GM18951 (cell line): ENCODE measurements around the gene WIPI1.

Source experiments
- POLR2A ChIP-seq: IDR thresholded peaks from 4 replicates; pipeline ENCODE4 v1.6.1; 2011; ENCODE audit warnings: mild to moderate bottlenecking; ENCODE audit not compliant: insufficient read length, insufficient read depth; ENCODE audit errors: extremely low read depth
- in situ Hi-C: fragments of 300-500 bp; cut with MboI; formaldehyde crosslinking; loops from one replicate; pipeline ENCODE4 v1.12.0; 2022; ENCODE audit warnings: low sequenced_read_pairs, mixed read lengths, inconsistent platforms; ENCODE audit not compliant: unreplicated experiment

WIPI1 gene

DNA sequence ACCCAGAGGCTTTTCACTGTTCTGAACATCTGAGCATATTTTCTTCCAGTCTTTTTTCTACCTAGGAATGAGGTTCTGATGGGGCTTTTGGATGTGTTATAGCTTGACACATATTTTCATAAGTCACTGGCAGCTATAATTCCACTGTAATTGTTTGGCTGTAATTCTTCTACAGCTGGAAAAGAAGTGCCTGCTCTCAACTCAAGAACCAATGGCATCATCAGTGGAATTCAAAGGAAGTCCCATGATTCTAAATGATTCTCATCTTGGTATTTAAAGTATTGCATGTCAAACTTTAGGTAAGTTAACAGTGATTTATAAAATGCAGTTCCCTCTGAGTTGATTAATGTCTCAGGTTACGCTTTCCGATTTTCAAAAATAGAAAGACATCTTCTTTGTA, 16.8 kb downstream of the WIPI1 start:
- in situ Hi-C loops, result no loop called here
- no peak for TF ChIP-seq POLR2A

DNA sequence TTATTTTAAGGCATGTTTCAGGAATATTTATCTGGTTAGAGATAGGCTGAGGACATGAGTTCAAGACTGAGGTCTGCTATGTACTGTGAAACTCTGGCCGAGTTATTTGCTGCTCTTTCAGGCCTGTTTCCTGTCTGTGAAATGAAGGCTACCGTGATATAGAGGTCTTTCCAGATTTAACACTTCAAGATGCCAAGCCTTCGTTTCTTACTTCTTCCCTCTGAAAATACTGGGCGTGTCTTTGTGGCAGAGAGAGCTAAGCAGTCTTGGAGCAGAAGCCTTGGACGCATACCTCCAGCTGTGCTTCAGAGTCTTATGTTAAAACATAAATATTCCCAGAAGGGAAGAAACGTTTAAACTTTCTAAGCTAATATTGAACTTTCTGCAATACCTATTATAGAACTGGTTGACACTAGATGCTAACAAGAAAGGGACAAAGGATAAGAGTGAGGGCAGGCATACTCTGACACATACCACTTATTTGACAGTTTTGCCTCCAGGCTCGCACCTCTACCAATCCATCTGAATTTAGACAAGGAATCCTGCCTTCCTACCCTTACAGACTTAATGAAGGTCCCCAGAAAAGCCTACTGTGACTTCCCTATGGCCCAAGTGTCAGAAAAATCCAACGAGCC, 17.5 kb downstream of the WIPI1 start:
- in situ Hi-C loops, result loop anchor here (10.0 kb wide), 1 partner anchor 175 kb away; no protein-coding TSS in a partner anchor
- no peak for TF ChIP-seq POLR2A

DNA sequence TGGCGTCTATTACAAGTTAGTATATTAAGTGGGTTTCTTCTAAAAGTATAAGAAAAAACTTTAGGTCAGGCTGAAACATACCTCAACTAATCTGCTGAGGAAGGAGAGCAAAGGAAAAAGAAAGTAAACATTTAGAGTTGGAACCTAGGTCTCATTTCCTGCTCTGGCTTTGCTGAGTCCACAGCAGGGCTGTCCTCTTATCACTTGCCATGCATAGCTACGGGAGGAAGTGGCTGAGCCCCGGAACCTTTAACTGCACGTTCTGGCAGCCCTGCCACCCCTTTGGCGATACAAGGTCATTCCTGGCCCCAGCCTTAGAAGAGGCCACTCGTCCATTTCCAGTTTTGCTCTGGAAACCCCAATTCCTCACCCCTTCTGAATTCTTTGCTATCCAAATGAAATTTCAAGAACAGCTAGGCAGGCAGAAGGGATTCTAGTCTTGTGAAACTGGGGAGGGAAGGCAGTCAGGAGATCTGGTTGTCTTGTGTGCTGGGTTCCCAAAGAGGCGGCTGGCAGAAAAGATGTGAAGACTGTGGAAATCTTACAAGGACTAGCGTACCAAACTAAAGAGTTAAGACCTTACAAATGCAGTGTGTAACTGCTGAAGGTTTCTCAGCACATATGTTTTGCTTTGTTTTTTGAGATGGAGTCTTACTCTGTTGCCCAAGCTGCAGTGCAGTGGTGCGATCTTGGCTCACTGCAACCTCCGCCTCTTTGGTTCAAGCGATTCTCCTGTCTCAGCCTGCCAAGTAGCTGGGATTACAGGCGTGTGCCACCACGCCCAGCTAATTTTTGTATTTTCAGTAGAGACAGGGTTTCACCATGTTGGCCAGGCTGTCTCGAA, 19.1 kb downstream of the WIPI1 start:
- peak; percentile 33 for TF ChIP-seq POLR2A
- in situ Hi-C loops, result loop anchor here (10.0 kb wide), 1 partner anchor 173 kb away; no protein-coding TSS in a partner anchor

DNA sequence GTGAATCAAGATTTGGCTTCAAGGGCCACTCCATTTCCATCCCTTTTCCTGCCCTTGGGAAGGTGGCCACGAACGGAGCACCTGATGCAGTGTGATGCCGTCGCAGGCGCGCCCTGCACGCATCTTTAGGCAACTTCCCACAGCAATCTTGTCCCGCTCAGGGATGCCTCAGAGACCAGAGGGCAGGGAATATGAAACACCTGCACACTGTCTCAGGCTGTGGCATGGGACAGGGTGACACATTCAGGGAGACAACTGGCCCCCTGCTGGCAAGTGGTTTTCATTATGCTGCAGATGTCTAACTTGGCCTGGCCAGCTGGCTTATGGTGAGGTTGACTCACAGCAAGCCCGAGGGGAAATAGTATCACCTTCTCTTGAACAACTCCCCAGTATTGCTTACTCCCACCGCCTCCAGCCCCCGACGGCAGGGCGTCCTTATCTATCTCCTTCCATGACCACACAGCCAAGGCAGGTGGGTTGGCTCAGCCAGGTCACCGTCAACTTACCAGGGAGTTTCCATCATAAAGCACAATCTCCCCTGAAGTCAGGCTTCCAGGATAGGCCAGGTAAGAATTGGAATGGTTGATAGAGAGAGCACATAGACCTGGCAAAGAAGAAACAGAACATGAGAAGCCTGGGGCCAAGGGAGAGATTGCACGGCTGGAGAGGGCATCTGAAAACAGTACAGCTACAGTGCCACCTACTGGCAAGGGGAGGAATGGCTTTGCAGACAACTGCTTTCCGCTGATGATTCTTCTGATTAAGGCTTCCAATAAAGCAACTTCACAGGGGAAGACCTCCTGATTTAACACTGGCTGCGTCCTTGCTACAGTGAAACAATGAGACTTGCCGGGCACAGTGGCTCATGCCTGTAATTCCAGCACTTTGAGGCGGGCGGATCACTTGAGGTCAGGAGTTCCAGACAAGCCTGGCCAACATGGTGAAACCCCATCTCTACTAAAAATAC, 21.1 kb downstream of the WIPI1 start:
- in situ Hi-C loops, result loop anchor here (10.0 kb wide), 1 partner anchor 171 kb away; no protein-coding TSS in a partner anchor

DNA sequence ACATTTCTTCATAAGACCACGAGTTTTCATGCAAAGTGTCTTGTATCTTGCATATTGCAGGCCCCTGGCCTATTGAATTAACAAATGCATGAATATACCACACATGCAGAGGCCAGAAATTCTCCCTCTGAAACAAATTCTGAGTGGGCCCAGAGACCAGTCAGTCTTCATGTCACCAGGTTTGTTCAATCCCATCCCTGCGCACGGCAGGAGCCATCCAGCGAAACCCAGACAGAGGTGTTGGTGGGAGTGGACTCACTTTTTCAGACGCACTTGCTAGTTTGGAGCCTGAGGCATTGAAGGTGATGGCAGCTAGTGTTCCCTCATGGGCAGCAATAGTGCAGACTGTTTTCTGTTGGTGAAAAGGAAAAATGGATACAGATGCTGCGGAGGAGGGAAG, 21.9 kb downstream of the WIPI1 start:
- in situ Hi-C loops, result loop anchor here (10.0 kb wide), 1 partner anchor 171 kb away; no protein-coding TSS in a partner anchor
- TF ChIP-seq POLR2A, result no peak

More for the DNA sequence above, 21.1 kb downstream of the WIPI1 start:
- TF ChIP-seq POLR2A, result no peak

- no peak for TF ChIP-seq POLR2A
- in situ Hi-C loops, result loop anchor here (10.0 kb wide), 1 partner anchor 169 kb away; no protein-coding TSS in a partner anchor
These were observed 23.3 kb downstream of the WIPI1 start for GRCh38 chr17:68433911-68434508.

DNA sequence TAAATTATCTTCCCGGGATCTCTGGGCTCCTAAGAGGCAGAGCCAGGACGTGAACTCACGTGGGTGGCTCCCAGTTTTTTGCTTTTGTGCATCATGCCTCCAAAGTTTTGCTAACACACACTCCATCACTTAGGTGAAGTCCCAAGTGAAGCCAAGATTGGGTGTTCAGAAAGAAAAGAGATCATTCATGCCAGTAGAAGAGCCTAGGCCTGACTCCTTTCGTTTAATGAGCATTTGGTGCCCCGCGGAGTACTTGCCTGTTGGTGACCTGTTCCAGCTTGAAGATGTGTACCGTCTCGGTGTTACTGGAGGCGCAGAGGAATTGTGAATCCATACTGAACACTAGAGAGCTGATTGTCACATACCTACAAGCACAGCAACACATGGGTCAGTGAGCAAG, 24.1 kb downstream of the WIPI1 start:
- no peak for TF ChIP-seq POLR2A
- in situ Hi-C loops, result loop anchor here (10.0 kb wide), 1 partner anchor 168 kb away; no protein-coding TSS in a partner anchor

DNA sequence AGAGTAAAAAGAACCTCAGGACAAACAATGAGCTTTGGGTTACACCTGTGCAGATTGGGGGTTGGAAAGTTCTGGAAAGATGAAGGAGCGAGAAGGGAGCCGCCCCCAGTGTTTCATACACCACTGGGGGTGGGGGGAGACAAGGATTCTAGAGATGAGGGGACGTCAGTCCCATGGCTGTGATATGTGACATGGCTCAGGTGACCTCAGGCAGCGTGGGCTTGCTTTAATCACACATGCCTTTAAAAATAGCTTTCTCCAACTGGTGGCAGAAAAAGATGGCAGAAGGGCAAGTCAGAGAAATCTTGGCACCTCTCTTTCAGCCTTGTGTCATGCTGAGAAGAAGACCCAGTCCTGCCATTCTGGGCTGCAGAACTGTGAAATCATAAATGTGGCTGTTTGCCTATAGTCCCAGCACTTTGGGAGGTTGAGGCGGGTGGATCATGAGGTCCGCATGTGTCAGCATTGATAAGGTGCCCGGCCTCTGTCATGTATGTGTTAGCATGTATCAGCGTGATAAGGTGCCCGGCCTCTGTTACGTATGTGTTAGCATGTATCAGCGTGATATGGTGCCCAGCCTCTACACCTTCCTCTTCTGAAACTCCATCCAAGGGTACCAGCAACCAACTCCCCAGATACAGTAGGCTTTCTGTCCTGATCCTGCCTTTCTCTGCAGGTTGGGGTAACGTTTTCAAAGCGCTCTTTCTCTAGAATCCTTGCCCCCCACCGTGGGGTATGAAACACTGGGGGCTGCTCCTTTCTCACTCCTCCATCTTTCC, 25.0 kb downstream of the WIPI1 start:
- in situ Hi-C loops, result loop anchor here (10.0 kb wide), 1 partner anchor 167 kb away; no protein-coding TSS in a partner anchor
- TF ChIP-seq POLR2A, result no peak

DNA sequence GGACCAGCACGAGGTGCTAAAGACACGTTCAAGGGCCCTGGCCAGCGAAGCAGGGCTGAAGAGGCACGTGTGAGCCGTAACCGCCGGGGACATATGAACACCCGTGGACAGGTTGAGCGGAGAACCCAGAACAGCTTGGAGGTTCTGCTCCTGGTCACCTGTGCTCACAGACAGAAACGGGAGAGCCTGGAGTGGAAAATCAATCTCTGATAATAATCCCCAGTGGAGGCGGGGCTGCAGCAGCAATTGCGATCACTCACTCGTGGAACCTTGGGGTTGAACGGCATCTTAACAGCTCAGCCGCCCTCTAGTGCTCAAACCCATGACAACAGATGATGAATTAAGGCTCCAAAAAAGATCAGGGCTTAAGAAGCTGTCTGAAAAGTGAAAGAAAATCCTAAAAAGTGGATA, 25.6 kb downstream of the WIPI1 start:
- in situ Hi-C loops, result loop anchor here (10.0 kb wide), 1 partner anchor 167 kb away; no protein-coding TSS in a partner anchor

DNA sequence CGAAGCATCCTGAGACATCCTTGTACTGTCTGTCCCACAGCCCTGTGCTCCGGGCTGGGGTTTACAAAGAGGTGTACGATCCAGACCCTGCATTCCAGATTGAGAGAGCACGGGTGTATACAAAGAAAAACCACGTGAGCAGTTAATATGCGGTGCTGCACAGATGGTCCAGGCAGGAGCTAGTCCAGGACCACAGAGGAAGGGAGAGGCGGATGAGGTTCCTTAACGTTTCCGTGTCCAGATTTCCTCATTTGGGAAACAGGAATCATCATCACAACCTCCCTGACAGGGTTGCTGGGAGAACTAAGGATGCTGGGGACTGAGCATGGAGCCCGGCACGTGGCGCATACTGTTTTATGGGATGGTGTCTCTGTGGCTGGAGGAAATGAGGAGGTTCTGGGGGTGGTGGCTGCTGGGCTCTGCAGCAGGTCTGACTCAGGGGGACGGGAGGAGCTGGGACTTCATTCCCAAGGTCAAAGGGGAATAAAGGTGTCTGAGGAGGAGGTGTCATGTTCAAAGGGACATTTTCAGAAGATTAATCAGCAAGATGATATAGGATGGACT, 26.2 kb downstream of the WIPI1 start:
- in situ Hi-C loops, result loop anchor here (10.0 kb wide), 1 partner anchor 166 kb away; no protein-coding TSS in a partner anchor

More for the DNA sequence above, 25.6 kb downstream of the WIPI1 start:
- TF ChIP-seq POLR2A, result no peak

DNA sequence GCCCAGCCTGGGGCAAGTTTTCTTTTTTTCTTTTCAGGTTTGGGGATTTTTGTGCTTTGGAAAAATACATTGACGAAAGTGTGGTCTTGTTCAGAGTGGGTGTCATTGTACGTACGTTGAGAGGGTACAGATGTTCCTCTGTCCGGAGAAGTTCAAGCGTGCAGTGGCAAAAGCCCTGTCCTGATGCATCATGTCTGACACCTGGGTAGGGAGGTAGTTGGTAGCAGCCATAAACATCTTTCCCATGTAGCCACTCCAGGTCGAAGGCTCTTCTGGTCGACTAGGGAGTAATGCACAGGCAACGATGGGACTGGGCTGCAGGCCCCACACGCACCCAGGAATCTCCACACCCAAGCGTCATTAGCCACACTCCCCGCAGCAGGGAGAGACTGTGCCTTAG, 27.4 kb downstream of the WIPI1 start:
- no peak for TF ChIP-seq POLR2A
- in situ Hi-C loops, result loop anchor here (10.0 kb wide), 1 partner anchor 165 kb away; no protein-coding TSS in a partner anchor

More for the DNA sequence above, 26.2 kb downstream of the WIPI1 start:
- no peak for TF ChIP-seq POLR2A
